ENCODE data around the gene BTNL9.

The BTNL9 gene

DNA sequence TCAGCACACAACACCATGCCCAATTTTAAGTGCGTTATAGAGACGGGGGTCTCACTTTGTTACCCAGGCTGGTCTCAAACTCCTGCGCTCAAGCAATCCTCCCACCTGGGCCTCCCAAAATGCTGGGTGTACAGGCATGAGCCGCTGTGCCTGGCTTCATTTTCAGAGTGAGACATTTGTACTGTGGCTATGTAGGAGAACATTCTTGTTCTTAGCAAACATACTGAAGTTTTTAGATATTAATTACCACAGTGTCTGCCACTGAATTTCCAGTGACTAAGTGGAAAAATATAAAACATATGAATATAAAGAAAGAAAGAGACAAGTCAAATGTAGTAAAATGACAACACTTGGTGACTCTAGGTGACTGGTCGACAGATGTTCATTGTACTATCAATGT is 20.9 kb downstream of the BTNL9 start:
- Histone ChIP-seq H3K9me2 (replicated peaks; ENCODE audit: insufficient read depth, low read length) (no peaks in the 10 kb centered on the region), H4K20me1 (ENCODE audit: insufficient read depth, low read length) (no peaks in the 10 kb centered on the region), H3K27me3 (replicated peaks; ENCODE audit: insufficient read depth, low read length) (peaks cover 42% of the 10 kb centered on the region), H3K9me3 (replicated peaks; ENCODE audit: insufficient read depth, low read length) (no peaks in the 10 kb centered on the region), H3F3A (ENCODE audit: insufficient read depth, low read length) (no peaks in the 10 kb centered on the region), H3K79me2 (ENCODE audit: low read length) (no peaks in the 10 kb centered on the region), H2AFZ (ENCODE audit: low read length) (no peak overlapping the region), H3K4me1 (ENCODE audit: low read length) (no peaks in the 10 kb centered on the region), H3K9ac (ENCODE audit: low read length) (no peak overlapping the region), H3K27ac (ENCODE audit: low read length) (no peak overlapping the region), H3K4me2 (ENCODE audit: low read depth, low read length) (no peak overlapping the region), H3K4me3 (ENCODE audit: low read length) (no peak overlapping the region), H3K36me3 (replicated peaks; ENCODE audit: insufficient read depth, low read length) (no peaks in the 10 kb centered on the region)
- DNase-seq: no peak
- TF ChIP-seq, protein P1, sequence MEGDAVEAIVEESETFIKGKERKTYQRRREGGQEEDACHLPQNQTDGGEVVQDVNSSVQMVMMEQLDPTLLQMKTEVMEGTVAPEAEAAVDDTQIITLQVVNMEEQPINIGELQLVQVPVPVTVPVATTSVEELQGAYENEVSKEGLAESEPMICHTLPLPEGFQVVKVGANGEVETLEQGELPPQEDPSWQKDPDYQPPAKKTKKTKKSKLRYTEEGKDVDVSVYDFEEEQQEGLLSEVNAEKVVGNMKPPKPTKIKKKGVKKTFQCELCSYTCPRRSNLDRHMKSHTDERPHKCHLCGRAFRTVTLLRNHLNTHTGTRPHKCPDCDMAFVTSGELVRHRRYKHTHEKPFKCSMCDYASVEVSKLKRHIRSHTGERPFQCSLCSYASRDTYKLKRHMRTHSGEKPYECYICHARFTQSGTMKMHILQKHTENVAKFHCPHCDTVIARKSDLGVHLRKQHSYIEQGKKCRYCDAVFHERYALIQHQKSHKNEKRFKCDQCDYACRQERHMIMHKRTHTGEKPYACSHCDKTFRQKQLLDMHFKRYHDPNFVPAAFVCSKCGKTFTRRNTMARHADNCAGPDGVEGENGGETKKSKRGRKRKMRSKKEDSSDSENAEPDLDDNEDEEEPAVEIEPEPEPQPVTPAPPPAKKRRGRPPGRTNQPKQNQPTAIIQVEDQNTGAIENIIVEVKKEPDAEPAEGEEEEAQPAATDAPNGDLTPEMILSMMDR (IDR thresholded peaks at IDR 0.05; ENCODE audit: low read length): no peak
- TF ChIP-seq EZH2 (optimal IDR thresholded peaks at IDR 0.05; ENCODE audit: low read depth, low read length) (no peak), EZH2phosphoT487 (IDR thresholded peaks at IDR 0.05; ENCODE audit: low read length) (no peak)

DNA sequence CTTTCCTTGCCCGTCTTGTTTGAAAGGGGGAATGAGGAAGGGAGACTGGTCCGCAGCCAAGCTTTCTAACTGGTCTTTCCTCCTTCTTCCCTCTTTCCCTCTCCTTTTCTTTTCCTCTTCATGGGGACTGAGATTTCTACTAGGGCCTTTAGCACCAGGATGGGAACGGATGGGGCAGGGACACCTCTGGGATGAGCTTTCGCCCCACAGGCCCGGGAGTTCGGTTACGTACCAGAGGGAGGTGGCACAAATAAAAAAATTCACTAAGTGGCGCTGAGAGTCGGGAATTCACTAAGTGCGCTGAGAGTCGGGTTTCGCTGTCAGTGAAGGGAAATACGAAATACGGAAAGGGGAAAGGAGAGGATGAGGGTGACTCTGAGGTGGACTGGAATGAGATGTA is 21.6 kb downstream of the BTNL9 start:
- no peak overlapping the region for H2AFZ ChIP-seq (ENCODE audit: low read length)
- peaks cover 38% of the 10 kb centered on the region for H3K27me3 ChIP-seq (replicated peaks; ENCODE audit: insufficient read depth, low read length)
- H4K20me1 ChIP-seq (ENCODE audit: insufficient read depth, low read length): no peaks in the 10 kb centered on the region
- no peaks in the 10 kb centered on the region for H3K36me3 ChIP-seq (replicated peaks; ENCODE audit: insufficient read depth, low read length)
- no peaks in the 10 kb centered on the region for H3K79me2 ChIP-seq (ENCODE audit: low read length)
- no peak for DNase-seq
- no peaks in the 10 kb centered on the region for H3K9me2 ChIP-seq (replicated peaks; ENCODE audit: insufficient read depth, low read length)
- H3K27ac ChIP-seq (ENCODE audit: low read length): no peak overlapping the region
- TF ChIP-seq, protein P1 (IDR thresholded peaks at IDR 0.05; ENCODE audit: low read length): no peak
- TF ChIP-seq EZH2phosphoT487 (IDR thresholded peaks at IDR 0.05; ENCODE audit: low read length) (no peak), EZH2 (optimal IDR thresholded peaks at IDR 0.05; ENCODE audit: low read depth, low read length) (no peak)
- H3K9ac ChIP-seq (ENCODE audit: low read length): no peak overlapping the region
- no peaks in the 10 kb centered on the region for H3K4me1 ChIP-seq (ENCODE audit: low read length)
- no peaks in the 10 kb centered on the region for H3K9me3 ChIP-seq (replicated peaks; ENCODE audit: insufficient read depth, low read length)
- H3K4me3 ChIP-seq (ENCODE audit: low read length): no peak overlapping the region
- H3K4me2 ChIP-seq (ENCODE audit: low read depth, low read length): no peak overlapping the region
- no peaks in the 10 kb centered on the region for H3F3A ChIP-seq (ENCODE audit: insufficient read depth, low read length)

DNA sequence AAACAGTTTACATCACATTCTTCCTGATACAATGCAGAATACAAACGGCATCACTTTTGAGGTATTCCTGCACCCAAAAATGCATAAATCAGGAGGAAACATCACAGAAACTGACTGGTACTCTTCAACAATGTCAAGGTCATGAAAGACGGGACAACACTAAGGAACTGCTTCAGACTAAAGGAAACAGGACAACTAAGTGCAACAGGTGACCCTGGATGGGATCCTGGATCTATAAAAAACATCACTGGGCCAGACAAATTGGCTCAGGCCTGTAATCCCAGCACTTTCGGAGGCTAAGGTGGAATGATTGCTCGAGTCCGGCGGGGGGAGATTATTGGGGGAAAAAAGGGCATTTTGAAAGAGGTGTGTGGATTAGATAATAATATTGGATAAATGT is 22.6 kb downstream of the BTNL9 start:
- no peaks in the 10 kb centered on the region for H3K36me3 ChIP-seq (replicated peaks; ENCODE audit: insufficient read depth, low read length)
- no peaks in the 10 kb centered on the region for H3K9me2 ChIP-seq (replicated peaks; ENCODE audit: insufficient read depth, low read length)
- no peaks in the 10 kb centered on the region for H3K9me3 ChIP-seq (replicated peaks; ENCODE audit: insufficient read depth, low read length)
- DNase-seq: no peak
- peaks cover 37% of the 10 kb centered on the region for H3K27me3 ChIP-seq (replicated peaks; ENCODE audit: insufficient read depth, low read length)
- TF ChIP-seq EZH2phosphoT487 (IDR thresholded peaks at IDR 0.05; ENCODE audit: low read length) (no peak), EZH2 (optimal IDR thresholded peaks at IDR 0.05; ENCODE audit: low read depth, low read length) (no peak)
- TF ChIP-seq, protein P1 (IDR thresholded peaks at IDR 0.05; ENCODE audit: low read length): no peak
- no peak overlapping the region for H3K4me2 ChIP-seq (ENCODE audit: low read depth, low read length)
- H3F3A ChIP-seq (ENCODE audit: insufficient read depth, low read length): no peaks in the 10 kb centered on the region
- no peaks in the 10 kb centered on the region for H3K79me2 ChIP-seq (ENCODE audit: low read length)
- H2AFZ ChIP-seq (ENCODE audit: low read length): no peak overlapping the region
- no peaks in the 10 kb centered on the region for H3K4me1 ChIP-seq (ENCODE audit: low read length)
- H4K20me1 ChIP-seq (ENCODE audit: insufficient read depth, low read length): no peaks in the 10 kb centered on the region
- no peak overlapping the region for H3K4me3 ChIP-seq (ENCODE audit: low read length)
- no peak overlapping the region for H3K9ac ChIP-seq (ENCODE audit: low read length)
- H3K27ac ChIP-seq (ENCODE audit: low read length): no peak overlapping the region
